H1 (cell line): Measurements from ENCODE around the gene LAD1. TPM values are rescaled to one million over a fixed set of nuclear protein-coding genes. Genes with fewer than 3 reads are reported as not detected.

Source experiments
- ASH2L ChIP-seq: fragments of 200-600, 300-600 bp; sonication (generic); IDR thresholded peaks from one replicate; pipeline ENCODE4 v1.7.1; 2017; ENCODE audit warnings: low read length
- BRCA1 ChIP-seq: IDR thresholded peaks from 2 replicates; pipeline ENCODE4 v1.6.1; 2012; ENCODE audit warnings: low read depth, low read length, improper control_type of control experiment
- CBX5 ChIP-seq: fragments of 300-800, 300-1000 bp; sonication (generic); IDR thresholded peaks from 2 replicates; pipeline ENCODE4 v1.7.1; 2016; ENCODE audit warnings: antibody characterized with exemption, low read length, low read depth
- EGR1 ChIP-seq: IDR thresholded peaks from 2 replicates; pipeline ENCODE4 v1.6.1; 2011; ENCODE audit warnings: low read depth, low read length, borderline replicate concordance
- EP300 ChIP-seq, 2 experiments: IDR thresholded peaks; 1 replicate in 1 of 2; 2 replicates in 1 of 2; pipeline ENCODE4 v1.6.1; 2011 to 2012; ENCODE audit warnings: low read depth in 2 of 2, low read length in 2 of 2, mild to moderate bottlenecking in 2 of 2, borderline replicate concordance in 1 of 2, inconsistent platforms in 1 of 2, moderate library complexity in 1 of 2
- HDAC2 ChIP-seq, 2 experiments: fragments of 300-600 bp in 1 of 2; sonication (generic) in 1 of 2; IDR thresholded peaks; 2 replicates each; pipeline ENCODE4 v1.6.1; 2011 to 2012; ENCODE audit warnings: low read depth in 2 of 2, low read length in 2 of 2, mild to moderate bottlenecking in 2 of 2, moderate library complexity in 2 of 2, borderline replicate concordance in 1 of 2, inconsistent platforms in 1 of 2
- JUND ChIP-seq: IDR thresholded peaks from 2 replicates; pipeline ENCODE4 v1.6.1; 2011; ENCODE audit warnings: mild to moderate bottlenecking, improper control_type of control experiment, low read length
- KDM1A ChIP-seq: fragments of 200-600, 300-600 bp; sonication (generic); IDR thresholded peaks from 2 replicates; pipeline ENCODE4 v1.7.1; 2016; ENCODE audit warnings: mild to moderate bottlenecking, low read length, borderline replicate concordance
- KDM5A ChIP-seq: fragments of 200-600 bp; IDR thresholded peaks from 2 replicates; pipeline ENCODE4 v1.7.1; 2012; ENCODE audit warnings: mild to moderate bottlenecking, low read length, inconsistent platforms, mixed read lengths
- NRF1 ChIP-seq: IDR thresholded peaks from 2 replicates; pipeline ENCODE4 v1.6.1; 2011; ENCODE audit warnings: mild to moderate bottlenecking, low read depth, low read length, improper control_type of control experiment
- POLR2A ChIP-seq, 2 experiments: IDR thresholded peaks; 1 replicate in 1 of 2; 2 replicates in 1 of 2; pipeline ENCODE4 v1.6.1; 2011; ENCODE audit warnings: low read depth in 2 of 2, low read length in 2 of 2, mild to moderate bottlenecking in 2 of 2; ENCODE audit errors: control extremely low read depth in 1 of 2
- POLR2AphosphoS5 ChIP-seq: IDR thresholded peaks from 2 replicates; pipeline ENCODE4 v1.6.1; 2011; ENCODE audit warnings: low read depth, low read length
- RBBP5 ChIP-seq: IDR thresholded peaks from 2 replicates; pipeline ENCODE4 v1.7.1; 2012; ENCODE audit warnings: low read depth, mild to moderate bottlenecking, inconsistent platforms, low read length, moderate library complexity, borderline replicate concordance
- RNF2 ChIP-seq: fragments of 200-900, 300-1000 bp; sonication (generic); IDR thresholded peaks from 2 replicates; pipeline ENCODE4 v1.7.1; 2016; ENCODE audit warnings: borderline replicate concordance, low read depth, mild to moderate bottlenecking, antibody characterized with exemption, low read length; ENCODE audit not compliant: poor library complexity, severe bottlenecking; ENCODE audit errors: missing control alignments
- RXRA ChIP-seq: IDR thresholded peaks from 2 replicates; pipeline ENCODE4 v1.6.1; 2011; ENCODE audit warnings: low read depth, mild to moderate bottlenecking, low read length, moderate library complexity; ENCODE audit not compliant: insufficient read depth
- SIN3A ChIP-seq, 2 experiments: IDR thresholded peaks in 1 of 2; conservative IDR thresholded peaks in 1 of 2; 2 replicates each; pipeline ENCODE4 v1.6.1; 2011 to 2012; ENCODE audit warnings: low read length in 2 of 2, improper control_type of control experiment in 1 of 2, low read depth in 1 of 2, mild to moderate bottlenecking in 1 of 2
- TCF12 ChIP-seq: IDR thresholded peaks from 2 replicates; pipeline ENCODE4 v1.6.1; 2011; ENCODE audit warnings: low read depth, mild to moderate bottlenecking, low read length
- ZNF274 ChIP-seq: IDR thresholded peaks from 2 replicates; pipeline ENCODE4 v1.7.0; 2012; ENCODE audit warnings: low read length, borderline replicate concordance; ENCODE audit errors: extremely low read depth
- polyA plus RNA-seq, 7 experiments: library from polyadenylated mRNA; depleted of rRNA in 3 of 7; stranded (reverse) in 5 of 7; unstranded in 2 of 7; fragments of >200 nt in 5 of 7; fragments of 200-250 nt in 2 of 7; gene quantifications; 1 replicate in 5 of 7; 2 replicates in 1 of 7; 4 replicates in 1 of 7; pipeline versions ENCODE4 v1.2.1 to v1.2.3, GENCODE V29; 2011 to 2013; ENCODE audit warnings: missing spikeins in 2 of 7, mixed read lengths in 2 of 7
- total RNA-seq: library from RNA; stranded (reverse); fragmentation: NEBNext Ultra II Directional; extraction: Animal tissue kit (Norgen Biotek cat#: 25700); gene quantifications from 2 replicates; pipeline ENCODE4 v1.2.1, GENCODE V29; 2021
- TF ChIP-seq, protein P1 (sequence below): IDR thresholded peaks from 2 replicates; pipeline ENCODE4 v1.6.1; 2011; ENCODE audit warnings: low read depth, mild to moderate bottlenecking, low read length; ENCODE audit not compliant: insufficient read depth
- TF ChIP-seq, protein P2 (sequence below): IDR thresholded peaks from 2 replicates; pipeline ENCODE4 v1.6.1; 2012; ENCODE audit warnings: low read length, inconsistent platforms

Gene LAD1
- total and polyA plus RNA-seq, 2 of the 8 experiments (the other 6 are each of a cell fraction or from before 2014, with no cell fraction given): 9.3 to 32.8 TPM

DNA sequence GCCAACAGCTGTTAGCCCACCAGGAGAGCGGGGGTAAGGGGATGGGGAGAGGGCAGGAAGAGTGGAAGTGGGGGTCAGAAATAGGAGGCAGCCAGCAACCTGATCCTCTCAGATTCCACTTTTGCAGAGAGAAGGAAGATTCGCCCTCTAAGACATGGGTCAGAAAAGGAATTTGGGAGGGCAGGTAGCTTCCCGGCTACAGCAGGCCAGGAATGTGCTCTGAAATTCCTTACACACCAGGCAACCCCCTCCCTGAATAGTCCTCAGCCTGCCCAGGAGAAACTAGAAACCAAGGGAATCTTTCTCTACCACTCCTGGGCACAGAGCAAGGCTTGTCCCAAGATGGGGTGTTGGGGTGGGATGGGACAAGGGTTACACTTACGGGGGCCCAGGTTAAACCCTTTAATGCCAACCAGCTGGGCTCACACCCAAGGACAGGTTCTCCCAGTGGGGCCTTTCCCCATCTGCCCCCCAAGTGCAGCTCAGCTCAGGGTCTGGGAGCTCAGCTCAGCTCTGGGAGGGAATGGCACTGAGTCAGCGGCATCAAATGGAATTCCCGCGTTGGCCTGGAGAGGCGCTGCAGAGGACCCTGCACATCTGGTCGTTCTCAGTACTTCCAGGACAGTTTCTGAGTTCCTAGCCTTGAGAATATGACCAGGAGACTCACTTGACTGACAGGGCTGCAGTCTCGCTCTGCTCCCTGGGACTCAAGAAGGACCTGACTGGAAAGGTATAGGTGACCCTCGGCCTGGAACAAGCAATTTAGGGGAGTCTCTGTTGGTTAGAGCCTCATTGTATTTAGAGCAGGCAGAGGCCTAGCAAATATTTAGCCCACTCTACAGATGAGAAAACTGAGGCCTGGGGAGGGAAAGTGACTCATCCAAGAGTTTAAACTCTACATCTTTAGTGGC, 22.4 kb downstream of the LAD1 start (continued):
- no peak for TF ChIP-seq RNF2
- no peak for TF ChIP-seq RXRA
- no peak for TF ChIP-seq KDM5A
- TF ChIP-seq, protein P1, sequence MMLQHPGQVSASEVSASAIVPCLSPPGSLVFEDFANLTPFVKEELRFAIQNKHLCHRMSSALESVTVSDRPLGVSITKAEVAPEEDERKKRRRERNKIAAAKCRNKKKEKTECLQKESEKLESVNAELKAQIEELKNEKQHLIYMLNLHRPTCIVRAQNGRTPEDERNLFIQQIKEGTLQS: no peak
- no peak for TF ChIP-seq ZNF274
- TF ChIP-seq EGR1: no peak
- peak; percentile 99 for TF ChIP-seq KDM1A
- TF ChIP-seq, protein P2, sequence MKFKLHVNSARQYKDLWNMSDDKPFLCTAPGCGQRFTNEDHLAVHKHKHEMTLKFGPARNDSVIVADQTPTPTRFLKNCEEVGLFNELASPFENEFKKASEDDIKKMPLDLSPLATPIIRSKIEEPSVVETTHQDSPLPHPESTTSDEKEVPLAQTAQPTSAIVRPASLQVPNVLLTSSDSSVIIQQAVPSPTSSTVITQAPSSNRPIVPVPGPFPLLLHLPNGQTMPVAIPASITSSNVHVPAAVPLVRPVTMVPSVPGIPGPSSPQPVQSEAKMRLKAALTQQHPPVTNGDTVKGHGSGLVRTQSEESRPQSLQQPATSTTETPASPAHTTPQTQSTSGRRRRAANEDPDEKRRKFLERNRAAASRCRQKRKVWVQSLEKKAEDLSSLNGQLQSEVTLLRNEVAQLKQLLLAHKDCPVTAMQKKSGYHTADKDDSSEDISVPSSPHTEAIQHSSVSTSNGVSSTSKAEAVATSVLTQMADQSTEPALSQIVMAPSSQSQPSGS: no peak; the same call in 1 of the 2 replicates
- peak; percentile 100 for TF ChIP-seq RBBP5
- TF ChIP-seq HDAC2 (IDR thresholded peaks at IDR 0.05; ENCODE audit: borderline replicate concordance in 1 of 2, low read depth in 2 of 2, low read length in 2 of 2): peak in 1 of 2 experiments; percentile 95; a peak in 1 of 4 replicates
- no peak; the same call in 1 of the 2 replicates for TF ChIP-seq NRF1
- TF ChIP-seq EP300 (IDR thresholded peaks at IDR 0.05; ENCODE audit: borderline replicate concordance in 1 of 2, low read depth in 2 of 2, low read length in 2 of 2): peak in 1 of 2 experiments; percentile 76; a peak in 1 of 3 replicates
- no peak for TF ChIP-seq CBX5
- peak in 1 of 2 experiments; percentile 61; a peak in 2 of 4 replicates for TF ChIP-seq SIN3A (conservative IDR thresholded peaks at IDR 0.05 in 1 of 2, IDR thresholded peaks at IDR 0.05 in 1 of 2; ENCODE audit: low read depth in 1 of 2, low read length in 2 of 2)
- TF ChIP-seq POLR2AphosphoS5: peak; percentile 49; the same call in 1 of the 2 replicates
- no peak for TF ChIP-seq BRCA1
- TF ChIP-seq TCF12: peak; percentile 88; the same call in 1 of the 2 replicates
- TF ChIP-seq POLR2A (IDR thresholded peaks at IDR 0.05; ENCODE audit: control extremely low read depth in 1 of 2, low read depth in 2 of 2, low read length in 2 of 2): peak; percentile 76 to 77
- TF ChIP-seq JUND: no peak
- peak; percentile 100 for TF ChIP-seq ASH2L
